HepG2 (cell line): ENCODE data around the gene MC2R. TPM values are rescaled to one million over a fixed set of nuclear protein-coding genes. Genes with fewer than 3 reads are reported as not detected.
"Not testable (repeated sequence)": the region's sequence is repeated elsewhere in the genome, so short reads cannot be mapped to it uniquely, and the experiment has no call there.

Source experiments
- ARID5B ChIP-seq: IDR thresholded peaks from 2 replicates; pipeline ENCODE4 v1.4.0; 2020; ENCODE audit warnings: mild to moderate bottlenecking, missing genetic modification reagents
- FOXA1 ChIP-seq, 2 experiments: fragments of 450-650 bp in 1 of 2; sonication (generic) in 1 of 2; formaldehyde crosslinking in 1 of 2; IDR thresholded peaks; 2 replicates each; pipeline versions ENCODE4 v1.4.0 to v1.6.1; 2016 to 2020; ENCODE audit warnings: missing genetic modification reagents in 1 of 2
- FOXA3 ChIP-seq: IDR thresholded peaks from 2 replicates; pipeline ENCODE4 v1.6.1; 2016; ENCODE audit warnings: missing genetic modification reagents, missing compliant biosample characterization
- FOXP4 ChIP-seq: sonication (generic); formaldehyde crosslinking; IDR thresholded peaks from 2 replicates; pipeline ENCODE4 v1.4.0; 2020; ENCODE audit warnings: missing genetic modification reagents
- HDAC2 ChIP-seq: sonication (generic); formaldehyde crosslinking; IDR thresholded peaks from 2 replicates; pipeline ENCODE4 v1.4.0; 2020; ENCODE audit warnings: missing genetic modification reagents
- NR2F6 ChIP-seq, 2 experiments: IDR thresholded peaks; 2 replicates each; pipeline ENCODE4 v1.6.1; 2016; ENCODE audit warnings: antibody characterized with exemption in 1 of 2, mild to moderate bottlenecking in 1 of 2
- PHF21A ChIP-seq: sonication (generic); formaldehyde crosslinking; IDR thresholded peaks from 2 replicates; pipeline ENCODE4 v1.5.0; 2020; ENCODE audit warnings: mild to moderate bottlenecking, missing genetic modification reagents
- PRDM10 ChIP-seq: sonication (generic); formaldehyde crosslinking; IDR thresholded peaks from 2 replicates; pipeline ENCODE4 v1.4.0; 2020; ENCODE audit warnings: low read depth, missing genetic modification reagents
- RARA ChIP-seq: IDR thresholded peaks from 2 replicates; pipeline ENCODE4 v1.6.1; 2016; ENCODE audit warnings: missing genetic modification reagents, missing compliant biosample characterization
- RXRB ChIP-seq: IDR thresholded peaks from 2 replicates; pipeline ENCODE4 v1.6.1; 2016; ENCODE audit warnings: borderline replicate concordance, missing genetic modification reagents, missing compliant biosample characterization
- SALL1 ChIP-seq: sonication (generic); formaldehyde crosslinking; IDR thresholded peaks from 2 replicates; pipeline ENCODE4 v1.8.0; 2022; ENCODE audit warnings: mild to moderate bottlenecking, missing genetic modification reagents
- ZMYM4 ChIP-seq: sonication (generic); formaldehyde crosslinking; IDR thresholded peaks from 2 replicates; pipeline ENCODE4 v1.8.1; 2023; ENCODE audit warnings: mild to moderate bottlenecking, missing genetic modification reagents
- ZNF331 ChIP-seq: sonication (generic); formaldehyde crosslinking; IDR thresholded peaks from 2 replicates; pipeline ENCODE4 v1.4.0; 2020; ENCODE audit warnings: missing genetic modification reagents
- ZNF644 ChIP-seq: IDR thresholded peaks from 2 replicates; pipeline ENCODE4 v1.6.1; 2016; ENCODE audit warnings: low read depth
- polyA plus RNA-seq, 8 experiments: library from polyadenylated mRNA; depleted of rRNA in 3 of 8; stranded (reverse) in 7 of 8; unstranded in 1 of 8; fragments of >200 nt; fragmentation: Illumina TruSeq in 4 of 8; extraction: Trizol in 4 of 8; gene quantifications; 2 replicates each; pipeline versions ENCODE4 v1.2.1 to v1.2.3, GENCODE V29; 2011 to 2016; ENCODE audit warnings: low read depth in 4 of 8, missing spikeins in 1 of 8, mixed read lengths in 1 of 8; ENCODE audit not compliant: insufficient read depth in 1 of 8
- total RNA-seq, 5 experiments: library from RNA; depleted of rRNA; stranded (reverse); fragments of >200 nt; fragmentation: Illumina TruSeq; extraction: Trizol; gene quantifications; 2 replicates each; pipeline ENCODE4 v1.2.3, GENCODE V29; 2016; ENCODE audit warnings: low read depth in 1 of 5

The MC2R gene
- total and polyA plus RNA-seq, 2 of the 13 experiments (the other 11 are each of a cell fraction or from before 2014, with no cell fraction given): not detected

- TF ChIP-seq PRDM10 (CRISPR knock-in tag) (peak; percentile 92), FOXA3 (peak; percentile 74), RARA (CRISPR knock-in tag) (0 out of 2 replicates have a peak, but pooled peaks have one; percentile 6), ZMYM4 (CRISPR knock-in tag) (0 out of 2 replicates have a peak, but pooled peaks have one; percentile 22), FOXP4 (CRISPR knock-in tag) (0 out of 2 replicates have a peak, but pooled peaks have one; percentile 11), NR2F6 (IDR thresholded peaks at IDR 0.05) (0 out of 2 replicates have a peak, but pooled peaks have one; percentile 15), NR2F6 (CRISPR knock-in tag; IDR thresholded peaks at IDR 0.05) (0 out of 2 replicates have a peak, but pooled peaks have one; percentile 32), RXRB (CRISPR knock-in tag) (peak; percentile 14; the same call in 1 of the 2 replicates), FOXA1 (CRISPR knock-in tag; IDR thresholded peaks at IDR 0.05) (peak; percentile 83), PHF21A (CRISPR knock-in tag) (peak; percentile 37; the same call in 1 of the 2 replicates), ZNF644 (CRISPR knock-in tag) (0 out of 2 replicates have a peak, but pooled peaks have one; percentile 10), SALL1 (peak; percentile 49), HDAC2 (peak; percentile 49; the same call in 1 of the 2 replicates), ZNF331 (CRISPR knock-in tag) (0 out of 2 replicates have a peak, but pooled peaks have one; percentile 24), ARID5B (CRISPR knock-in tag) (peak; percentile 49)
- not testable (repeated sequence) for TF ChIP-seq FOXA1 (IDR thresholded peaks at IDR 0.05)
Measured at GRCh38 chr18:13862898-13863297, 52.4 kb downstream of the MC2R start (continued).
